C4-2B (cell line): Measurements from ENCODE around the gene SLC22A17.

Source experiments
- H3K27ac ChIP-seq: fragments of 450-650 bp; 2 replicates; pipeline ENCODE4 v1.5.1; 2017
- ZFX ChIP-seq: fragments of 450-650 bp; IDR thresholded peaks from 2 replicates; pipeline ENCODE4 v1.6.1; 2017
- TF ChIP-seq, protein P1 (sequence below): fragments of 450-650 bp; conservative IDR thresholded peaks from 2 replicates; pipeline ENCODE4 v1.5.1; 2017; ENCODE audit warnings: mild to moderate bottlenecking

Gene SLC22A17

DNA sequence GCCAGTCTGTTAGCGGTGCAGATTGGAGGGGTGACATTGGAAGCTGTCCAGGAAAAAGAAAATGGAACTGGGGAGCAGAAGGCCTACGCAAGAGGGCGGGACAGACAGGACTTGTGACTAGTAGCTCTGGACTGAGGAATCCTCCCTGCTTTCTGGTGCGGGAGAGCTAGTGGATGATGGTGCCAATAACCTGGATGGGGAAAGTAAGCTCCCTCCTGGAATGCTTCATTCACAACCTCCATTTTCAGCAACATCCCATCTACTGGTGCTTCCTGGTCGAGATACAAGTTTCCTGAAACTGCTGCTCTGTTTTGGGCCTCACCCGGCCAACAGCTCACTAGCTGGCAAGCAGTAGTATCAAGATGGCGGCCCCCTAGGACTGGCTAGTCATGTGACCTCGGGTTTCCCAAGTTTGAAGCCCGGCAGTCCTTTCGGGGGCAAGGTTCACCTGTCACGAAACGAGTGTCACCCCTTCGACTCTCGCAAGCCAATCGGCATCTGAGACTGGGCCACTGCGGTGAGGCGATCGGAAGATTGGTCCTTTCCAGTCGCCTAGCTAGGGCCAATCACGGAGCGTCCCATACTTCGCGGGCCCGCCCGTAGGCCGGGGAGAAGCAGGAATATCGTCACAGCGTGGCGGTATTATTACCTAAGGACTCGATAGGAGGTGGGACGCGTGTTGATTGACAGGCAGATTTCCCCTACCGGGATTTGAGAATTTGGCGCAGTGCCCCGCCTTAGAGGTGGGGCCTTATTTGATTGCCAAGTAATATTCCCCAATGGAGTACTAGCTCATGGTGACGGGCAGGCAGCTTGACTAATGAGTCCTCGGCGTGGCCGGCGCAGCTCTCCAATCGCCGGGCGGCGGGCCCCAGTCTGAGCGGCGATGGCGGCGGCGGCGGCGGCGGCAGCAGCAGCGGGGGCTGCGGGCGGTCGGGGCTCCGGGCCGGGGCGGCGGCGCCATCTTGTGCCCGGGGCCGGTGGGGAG, 31.8 kb downstream of the SLC22A17 start, which contains the start of gene PABPN1:
Gene PABPN1, plus strand, starts transcription at position 874 of the 988 bp plus-strand sequence. Its CDS starts 13 bp downstream, at position 887.
- peak within 1 kb of the TSS; percentile 87 for H3K27ac ChIP-seq
- TF ChIP-seq, protein P1, sequence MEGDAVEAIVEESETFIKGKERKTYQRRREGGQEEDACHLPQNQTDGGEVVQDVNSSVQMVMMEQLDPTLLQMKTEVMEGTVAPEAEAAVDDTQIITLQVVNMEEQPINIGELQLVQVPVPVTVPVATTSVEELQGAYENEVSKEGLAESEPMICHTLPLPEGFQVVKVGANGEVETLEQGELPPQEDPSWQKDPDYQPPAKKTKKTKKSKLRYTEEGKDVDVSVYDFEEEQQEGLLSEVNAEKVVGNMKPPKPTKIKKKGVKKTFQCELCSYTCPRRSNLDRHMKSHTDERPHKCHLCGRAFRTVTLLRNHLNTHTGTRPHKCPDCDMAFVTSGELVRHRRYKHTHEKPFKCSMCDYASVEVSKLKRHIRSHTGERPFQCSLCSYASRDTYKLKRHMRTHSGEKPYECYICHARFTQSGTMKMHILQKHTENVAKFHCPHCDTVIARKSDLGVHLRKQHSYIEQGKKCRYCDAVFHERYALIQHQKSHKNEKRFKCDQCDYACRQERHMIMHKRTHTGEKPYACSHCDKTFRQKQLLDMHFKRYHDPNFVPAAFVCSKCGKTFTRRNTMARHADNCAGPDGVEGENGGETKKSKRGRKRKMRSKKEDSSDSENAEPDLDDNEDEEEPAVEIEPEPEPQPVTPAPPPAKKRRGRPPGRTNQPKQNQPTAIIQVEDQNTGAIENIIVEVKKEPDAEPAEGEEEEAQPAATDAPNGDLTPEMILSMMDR, result no peak
- no peak for TF ChIP-seq ZFX

GRCh38 chr14:23319746-23320583, 32.7 kb downstream of the SLC22A17 start:
- peak overlapping the region; percentile 87 for H3K27ac ChIP-seq
- no peak for TF ChIP-seq ZFX
- TF ChIP-seq, protein P1, result no peak

GRCh38 chr14:23316300-23316699, 36.4 kb downstream of the SLC22A17 start:
- TF ChIP-seq ZFX, result no peak
- H3K27ac ChIP-seq, result no peak overlapping the region

- TF ChIP-seq, protein P1, result no peak
- TF ChIP-seq ZFX, result no peak
- no peak overlapping the region for H3K27ac ChIP-seq
These were observed 42.1 kb downstream of the SLC22A17 start for GRCh38 chr14:23310546-23310945.

DNA sequence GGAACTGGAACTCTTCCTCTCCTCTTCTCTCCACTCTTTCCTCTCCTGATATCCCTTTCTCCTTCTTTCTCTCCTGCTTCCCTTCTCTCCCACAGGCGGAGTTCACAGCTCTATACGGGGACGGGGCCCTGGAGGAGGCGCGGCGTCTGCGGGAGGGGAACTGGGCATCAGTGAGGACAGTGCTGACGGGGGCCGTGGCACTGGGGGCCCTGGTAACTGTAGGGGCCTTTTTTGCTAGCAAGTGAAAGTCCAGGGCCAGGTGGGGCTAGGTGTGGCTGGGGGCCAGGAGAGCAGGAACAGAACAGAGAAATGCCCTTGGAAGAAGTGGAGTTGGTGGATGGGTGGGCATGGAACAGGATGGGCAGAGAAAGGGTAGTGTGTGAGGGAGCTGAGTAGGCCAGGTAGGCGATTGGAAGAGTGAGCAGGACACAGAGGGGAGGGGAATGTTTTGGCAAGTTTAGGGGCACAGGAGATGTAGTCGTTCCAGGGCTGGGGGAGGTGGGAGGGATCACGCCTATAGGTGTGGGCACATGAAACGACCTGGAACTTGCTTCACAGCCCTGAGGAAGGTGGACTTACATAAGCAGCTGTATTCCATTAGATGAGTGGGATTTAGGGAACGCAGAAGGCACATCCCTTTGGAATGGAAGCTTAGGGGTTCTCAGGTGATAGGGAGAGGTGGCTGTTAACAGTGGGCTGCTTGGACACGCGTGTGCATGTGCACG, 43.8 kb downstream of the SLC22A17 start:
- no peak for TF ChIP-seq ZFX
- TF ChIP-seq, protein P1, result no peak
- no peak overlapping the region for H3K27ac ChIP-seq

DNA sequence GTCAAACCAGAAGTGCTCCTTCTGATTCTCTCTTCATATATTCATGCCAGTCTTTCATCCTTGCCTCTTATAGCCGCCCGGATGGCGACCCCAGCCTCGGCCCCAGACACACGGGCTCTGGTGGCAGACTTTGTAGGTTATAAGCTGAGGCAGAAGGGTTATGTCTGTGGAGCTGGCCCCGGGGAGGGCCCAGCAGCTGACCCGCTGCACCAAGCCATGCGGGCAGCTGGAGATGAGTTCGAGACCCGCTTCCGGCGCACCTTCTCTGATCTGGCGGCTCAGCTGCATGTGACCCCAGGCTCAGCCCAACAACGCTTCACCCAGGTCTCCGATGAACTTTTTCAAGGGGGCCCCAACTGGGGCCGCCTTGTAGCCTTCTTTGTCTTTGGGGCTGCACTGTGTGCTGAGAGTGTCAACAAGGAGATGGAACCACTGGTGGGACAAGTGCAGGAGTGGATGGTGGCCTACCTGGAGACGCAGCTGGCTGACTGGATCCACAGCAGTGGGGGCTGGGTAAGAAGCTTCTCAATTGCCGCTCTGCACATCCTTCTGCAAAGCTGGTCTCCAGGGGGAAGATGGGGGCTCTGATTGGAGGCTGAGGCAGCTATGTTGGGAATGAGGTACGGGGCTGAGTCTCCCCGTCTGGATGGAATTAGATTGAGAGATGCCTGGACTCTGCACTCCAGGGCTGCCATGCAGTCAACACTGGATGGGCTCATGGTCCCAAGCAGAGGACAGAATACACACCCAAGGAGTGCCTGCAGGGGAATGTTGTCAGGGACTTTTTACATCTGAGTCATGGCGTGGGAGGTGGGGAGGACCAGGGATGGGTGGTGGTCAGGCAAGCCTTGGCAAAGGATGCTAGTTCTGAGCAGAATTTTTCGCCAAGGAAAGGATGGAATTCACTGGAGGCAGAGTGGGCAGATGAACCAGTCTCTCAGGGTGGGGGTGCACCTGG, 44.7 kb downstream of the SLC22A17 start:
- TF ChIP-seq, protein P1, result no peak
- TF ChIP-seq ZFX, result no peak
- peak overlapping the region; percentile 93 for H3K27ac ChIP-seq
